Fibroblast of lung (primary cell): ENCODE data around the gene PCGF1.

ENCODE experiments used
- EZH2 ChIP-seq: IDR thresholded peaks from 2 replicates; pipeline ENCODE4 v1.5.1; 2012; ENCODE audit warnings: low read length, control low read depth, mild to moderate bottlenecking; ENCODE audit errors: missing control alignments
- TF ChIP-seq, protein P1 (sequence below), 2 donors: IDR thresholded peaks in 1 of 2; conservative IDR thresholded peaks in 1 of 2; 1 replicate in 1 of 2; 2 replicates in 1 of 2; pipeline ENCODE4 v1.5.1; 2011 to 2012; ENCODE audit warnings: low read length in 2 of 2, control low read depth in 1 of 2, inconsistent platforms in 1 of 2, low read depth in 1 of 2, mild to moderate bottlenecking in 1 of 2

DNA sequence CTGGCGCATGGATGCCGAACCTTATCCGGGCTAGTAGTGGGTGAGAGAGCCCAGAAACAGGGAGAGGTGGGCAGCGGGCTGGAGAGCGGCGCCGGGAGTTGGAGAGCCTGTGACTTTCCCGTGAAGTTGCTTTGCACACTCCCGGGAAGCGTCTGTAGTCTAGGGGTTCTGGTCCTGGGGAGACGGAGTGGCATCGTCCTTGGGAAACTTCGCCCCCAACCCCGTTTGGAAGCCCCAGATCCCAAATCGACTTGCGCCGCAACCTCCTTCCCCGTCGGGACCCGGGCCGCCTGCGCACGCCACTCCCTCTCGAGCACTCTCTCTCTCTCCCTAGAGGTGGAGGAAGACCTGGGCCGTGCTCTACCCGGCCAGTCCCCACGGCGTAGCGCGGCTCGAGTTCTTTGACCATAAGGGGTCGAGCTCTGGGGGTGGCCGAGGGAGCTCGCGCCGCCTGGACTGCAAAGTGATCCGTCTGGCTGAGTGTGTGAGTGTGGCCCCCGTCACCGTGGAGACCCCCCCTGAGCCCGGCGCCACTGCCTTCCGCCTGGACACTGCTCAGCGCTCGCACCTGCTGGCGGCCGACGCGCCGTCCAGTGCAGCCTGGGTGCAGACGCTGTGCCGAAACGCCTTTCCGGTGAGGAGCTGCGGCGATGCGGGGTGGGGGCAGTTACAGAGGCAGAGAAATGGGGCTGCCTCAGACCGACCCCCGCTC is 47.5 kb upstream of the PCGF1 start:
- TF ChIP-seq, protein P1, sequence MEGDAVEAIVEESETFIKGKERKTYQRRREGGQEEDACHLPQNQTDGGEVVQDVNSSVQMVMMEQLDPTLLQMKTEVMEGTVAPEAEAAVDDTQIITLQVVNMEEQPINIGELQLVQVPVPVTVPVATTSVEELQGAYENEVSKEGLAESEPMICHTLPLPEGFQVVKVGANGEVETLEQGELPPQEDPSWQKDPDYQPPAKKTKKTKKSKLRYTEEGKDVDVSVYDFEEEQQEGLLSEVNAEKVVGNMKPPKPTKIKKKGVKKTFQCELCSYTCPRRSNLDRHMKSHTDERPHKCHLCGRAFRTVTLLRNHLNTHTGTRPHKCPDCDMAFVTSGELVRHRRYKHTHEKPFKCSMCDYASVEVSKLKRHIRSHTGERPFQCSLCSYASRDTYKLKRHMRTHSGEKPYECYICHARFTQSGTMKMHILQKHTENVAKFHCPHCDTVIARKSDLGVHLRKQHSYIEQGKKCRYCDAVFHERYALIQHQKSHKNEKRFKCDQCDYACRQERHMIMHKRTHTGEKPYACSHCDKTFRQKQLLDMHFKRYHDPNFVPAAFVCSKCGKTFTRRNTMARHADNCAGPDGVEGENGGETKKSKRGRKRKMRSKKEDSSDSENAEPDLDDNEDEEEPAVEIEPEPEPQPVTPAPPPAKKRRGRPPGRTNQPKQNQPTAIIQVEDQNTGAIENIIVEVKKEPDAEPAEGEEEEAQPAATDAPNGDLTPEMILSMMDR (conservative IDR thresholded peaks at IDR 0.05 in 1 of 2, IDR thresholded peaks at IDR 0.05 in 1 of 2; ENCODE audit: low read depth in 1 of 2, low read length in 2 of 2) = no peak
- no peak for TF ChIP-seq EZH2
